Heart right ventricle (tissue), 16 donors: ENCODE measurements around the gene VSNL1. TPM values are rescaled to one million over a fixed set of nuclear protein-coding genes. Genes with fewer than 3 reads are reported as not detected.

Source experiments
- ATAC-seq, 8 donors: fragments of 200-7000 bp; cut with Tn5 transposase; one replicate each; pipeline ENCODE4 v1.9.1; 2020; ENCODE audit warnings: mild to moderate bottlenecking in 8 of 8, moderate library complexity in 8 of 8, moderate number of reproducible peaks in 1 of 8
- DNase-seq, 2 donors: peaks; one replicate each; pipeline ENCODE4 v3.0.0-alpha.2; 2020
- H3K27ac ChIP-seq, 10 donors: fragments of 200-600 bp; sonication (generic) in 2 of 10; one replicate each; pipeline versions ENCODE4 v1.5.0 to v1.8.0; 2020 to 2022; ENCODE audit warnings: mild to moderate bottlenecking in 3 of 10
- H3K27me3 ChIP-seq, 7 donors: fragments of 200-600 bp; one replicate each; pipeline ENCODE4 v1.8.0; 2021 to 2022; ENCODE audit warnings: mild to moderate bottlenecking in 2 of 7
- H3K36me3 ChIP-seq, 9 donors: fragments of 200-600 bp; sonication (generic) in 1 of 9; one replicate each; pipeline versions ENCODE4 v1.5.0 to v1.8.0; 2020 to 2022; ENCODE audit warnings: mild to moderate bottlenecking in 2 of 9
- H3K4me1 ChIP-seq, 9 donors: fragments of 200-600 bp; sonication (generic) in 1 of 9; one replicate each; pipeline versions ENCODE4 v1.5.0 to v1.8.0; 2020 to 2022; ENCODE audit warnings: mild to moderate bottlenecking in 4 of 9
- H3K4me3 ChIP-seq, 10 donors: fragments of 200-600 bp; sonication (generic) in 2 of 10; one replicate each; pipeline versions ENCODE4 v1.5.0 to v1.8.0; 2020 to 2022; ENCODE audit warnings: mild to moderate bottlenecking in 7 of 10, moderate library complexity in 2 of 10
- H3K9me3 ChIP-seq, 11 donors: fragments of 200-600 bp in 10 of 11; sonication (generic) in 2 of 11; one replicate each; pipeline versions ENCODE4 v1.5.0 to v1.8.0; 2013 to 2022; ENCODE audit warnings: mild to moderate bottlenecking in 2 of 11, control low read depth in 1 of 11, moderate library complexity in 1 of 11
- CTCF ChIP-seq, 9 donors: fragments of 200-600 bp; sonication (generic) in 2 of 9; IDR thresholded peaks; one replicate each; pipeline versions ENCODE4 v1.5.0 to v1.8.0; 2021 to 2022; ENCODE audit warnings: antibody characterized with exemption in 9 of 9, mild to moderate bottlenecking in 5 of 9, moderate library complexity in 1 of 9
- WGBS, 2 donors: extraction: QIAGEN DNeasy Blood & Tissue Kit; methylation state at CpG; one replicate each; pipeline ENCODE4 v1.1.7; 2013; ENCODE audit warnings: inconsistent platforms in 1 of 2; 5-methylcytosine and 5-hydroxymethylcytosine counted together
- intact Hi-C, 10 donors: fragments of 100-400 bp; cut with DNase I; formaldehyde crosslinking; loops; one replicate each; pipeline versions ENCODE4 v1.11.1 to v1.14.2; 2022
- polyA plus RNA-seq, 2 donors: library from polyadenylated mRNA; stranded (reverse); fragments of 200-250 nt; gene quantifications; one replicate each; pipeline ENCODE4 v1.2.3, GENCODE V29; 2013
- total RNA-seq, 10 donors: library from RNA; stranded (reverse); fragmentation: NEBNext Ultra II Directional in 3 of 10; extraction: Animal tissue kit (Norgen Biotek cat#: 25700) in 3 of 10; gene quantifications; one replicate each; pipeline versions ENCODE4 v1.2.1 to v1.2.4, GENCODE V29; 2021 to 2023
- donor health status: Arrhythmogenic right ventricular cardiomyopathy.
- donor health status: ischemic (EF 13 %, LVEDD 7.1; RV severe dilation, severe dysfunction).
- donor health status: healthy with polysubstance abuse.
- donor health status: DM: no; HTN: yes; CAD: no.
- donor health status: DM: no; HTN: no; CAD: no.
- donor health status: ischemic (EF 25% LVEDD 6.9; RV normal size, moderate dysfunction).
- donor health status: ischemic (EF 25% LVEDD 5.7; RV mildly dilated, moderate dysfunction).
- donor health status: healthy.
- donor health status: DM: yes; HTN: yes; CAD: no.
- donor health status: Ischemic cardiomyopathy.
- donor health status: ischemic (EF 35%, LVEDD 5.7; RV mildly dilated, moderate dysfunction).
- donor health status: nonischemic (EF 11% LVEDD 7.7; RV severe dilation, severe dysfunction).
- donor health status: DM: yes; HTN: yes; CAD: no.
- donor health status: PGD.
- donor health status: ischemic (EF 29% LVEDD 5.4; RV normal size, mild dysfunction).
- donor health status: nonischemic (EF 23%, LVEDD 6.1; RV moderate dilation, normal function).

Gene VSNL1
- total and polyA plus RNA-seq, 12 donors, result 5.9 to 24.3 (median 17.3) TPM

- TF ChIP-seq CTCF (IDR thresholded peaks at IDR 0.05), result no peak
- peaks cover 0 to 4% (median 0%) of the 10 kb centered on the region in 9 donors for H3K4me1 ChIP-seq
- peak in 1 of 8 donors; percentile 21 for ATAC-seq
Measured at GRCh38 chr2:17600556-17601204, 60.2 kb downstream of the VSNL1 start.

GRCh38 chr2:17604050-17604449 lies 63.6 kb downstream of the VSNL1 start:
- Histone ChIP-seq H3K27ac (no peak overlapping the region), H3K27me3 (no peaks in the 10 kb centered on the region), H3K9me3 (no peaks in the 10 kb centered on the region), H3K4me3 (no peak overlapping the region), H3K4me1 (peaks cover 0 to 20% (median 1%) of the 10 kb centered on the region in 9 donors), H3K36me3 (no peaks in the 10 kb centered on the region)
- ATAC-seq, result no peak
- TF ChIP-seq CTCF (IDR thresholded peaks at IDR 0.05), result no peak
- WGBS, 2 donors, result 82 to 85% methylated on average over 5 of the region's 5 CpGs
- DNase-seq, result no peak
- intact Hi-C loops, result no loop called here

More at GRCh38 chr2:17600556-17601204, 60.2 kb downstream of the VSNL1 start:
- Histone ChIP-seq H3K27me3 (no peaks in the 10 kb centered on the region), H3K27ac (no peak overlapping the region), H3K36me3 (no peaks in the 10 kb centered on the region), H3K9me3 (no peaks in the 10 kb centered on the region), H3K4me3 (no peak overlapping the region)
- DNase-seq, result no peak
- intact Hi-C loops, result no loop called here

GRCh38 chr2:17605696-17606095 lies 65.2 kb downstream of the VSNL1 start:
- ATAC-seq (no peak), DNase-seq (no peak)
- Histone ChIP-seq H3K4me3 (no peak overlapping the region), H3K9me3 (no peaks in the 10 kb centered on the region), H3K4me1 (peaks cover under 1 to 30% (median 13%) of the 10 kb centered on the region in 9 donors), H3K36me3 (no peaks in the 10 kb centered on the region), H3K27me3 (no peaks in the 10 kb centered on the region), H3K27ac (no peak overlapping the region)
- WGBS, 2 donors, result 84 to 89% methylated on average over 4 of the region's 4 CpGs
- intact Hi-C loops, result no loop called here
- TF ChIP-seq CTCF (IDR thresholded peaks at IDR 0.05), result no peak

GRCh38 chr2:17606851-17607250 lies 66.4 kb downstream of the VSNL1 start:
- H3K9me3 ChIP-seq, result no peaks in the 10 kb centered on the region
- intact Hi-C loops, result no loop called here
- H3K27me3 ChIP-seq, result no peaks in the 10 kb centered on the region
- no peaks in the 10 kb centered on the region for H3K36me3 ChIP-seq
- DNase-seq, result no peak
- peaks cover 2 to 33% (median 13%) of the 10 kb centered on the region in 9 donors for H3K4me1 ChIP-seq
- H3K27ac ChIP-seq, result no peak overlapping the region
- TF ChIP-seq CTCF (IDR thresholded peaks at IDR 0.05), result no peak
- WGBS, 2 donors, result 51 to 63% methylated on average over 2 of the region's 2 CpGs
- ATAC-seq, result no peak
- H3K4me3 ChIP-seq, result no peak overlapping the region
